Measurements from ENCODE around the gene MED13L.

- TF ChIP-seq MAX (IDR thresholded peaks at IDR 0.05; ENCODE audit: low read depth): no peak
- no peak for TF ChIP-seq CTCF (IDR thresholded peaks at IDR 0.05)
- no peak for TF ChIP-seq RXRA (IDR thresholded peaks at IDR 0.05; ENCODE audit: borderline replicate concordance, low read depth)
- no peak for TF ChIP-seq EP300 (IDR thresholded peaks at IDR 0.05; ENCODE audit: borderline replicate concordance in 1 of 2, low read depth in 1 of 2, low read length in 1 of 2)
- no peak for TF ChIP-seq NFIC (IDR thresholded peaks at IDR 0.05; ENCODE audit: borderline replicate concordance)
- no peak for TF ChIP-seq EZH2phosphoT487 (IDR thresholded peaks at IDR 0.05; ENCODE audit: borderline replicate concordance, low read depth)
- no peak for TF ChIP-seq GABPA (IDR thresholded peaks at IDR 0.05; ENCODE audit: low read depth)
- no peak for TF ChIP-seq CHD2 (IDR thresholded peaks at IDR 0.05; ENCODE audit: low read length, partially characterized antibody)
Observed at GRCh38 chr12:116284396-116284795, 6.9 kb upstream of the MED13L start.

Measured in SK-N-SH (cell line).